Lung microvascular endothelial cell (primary cell): ENCODE measurements around the gene VIPR1. TPM values are rescaled to one million over a fixed set of nuclear protein-coding genes. Genes with fewer than 3 reads are reported as not detected.
"Not testable (repeated sequence)": the region's sequence is repeated elsewhere in the genome, so short reads cannot be mapped to it uniquely, and the experiment has no call there.

Experiments
- DNase-seq, 2 donors: peaks; one replicate each; pipeline versions ENCODE4 v3.0.0 to v3.0.0-alpha.2; 2010; ENCODE audit warnings: low read depth in 2 of 2
- total RNA-seq: library from RNA; depleted of rRNA; stranded (reverse); fragments of >200 nt; gene quantifications from 2 replicates; pipeline ENCODE4 v1.2.1, GENCODE V29; 2014

The VIPR1 gene
- total RNA-seq, 1 donor from 2014 or later, result under 0.01 TPM

- no peak for DNase-seq
Measured at GRCh38 chr3:42533161-42533897, 30.9 kb downstream of the VIPR1 start.

DNA sequence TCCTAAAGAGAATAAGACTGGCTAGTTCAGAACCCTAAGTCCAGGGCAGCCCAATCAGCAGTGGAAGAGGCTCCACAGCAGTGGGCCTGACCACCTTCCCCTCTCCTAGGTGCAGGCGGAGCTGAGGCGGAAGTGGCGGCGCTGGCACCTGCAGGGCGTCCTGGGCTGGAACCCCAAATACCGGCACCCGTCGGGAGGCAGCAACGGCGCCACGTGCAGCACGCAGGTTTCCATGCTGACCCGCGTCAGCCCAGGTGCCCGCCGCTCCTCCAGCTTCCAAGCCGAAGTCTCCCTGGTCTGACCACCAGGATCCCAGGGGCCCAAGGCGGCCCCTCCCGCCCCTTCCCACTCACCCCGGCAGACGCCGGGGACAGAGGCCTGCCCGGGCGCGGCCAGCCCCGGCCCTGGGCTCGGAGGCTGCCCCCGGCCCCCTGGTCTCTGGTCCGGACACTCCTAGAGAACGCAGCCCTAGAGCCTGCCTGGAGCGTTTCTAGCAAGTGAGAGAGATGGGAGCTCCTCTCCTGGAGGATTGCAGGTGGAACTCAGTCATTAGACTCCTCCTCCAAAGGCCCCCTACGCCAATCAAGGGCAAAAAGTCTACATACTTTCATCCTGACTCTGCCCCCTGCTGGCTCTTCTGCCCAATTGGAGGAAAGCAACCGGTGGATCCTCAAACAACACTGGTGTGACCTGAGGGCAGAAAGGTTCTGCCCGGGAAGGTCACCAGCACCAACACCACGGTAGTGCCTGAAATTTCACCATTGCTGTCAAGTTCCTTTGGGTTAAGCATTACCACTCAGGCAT is 33.7 kb downstream of the VIPR1 start:
- DNase-seq, result peak; percentile 48 to 58

GRCh38 chr3:42537350-42537749 is 34.9 kb downstream of the VIPR1 start:
- no peak for DNase-seq

DNA sequence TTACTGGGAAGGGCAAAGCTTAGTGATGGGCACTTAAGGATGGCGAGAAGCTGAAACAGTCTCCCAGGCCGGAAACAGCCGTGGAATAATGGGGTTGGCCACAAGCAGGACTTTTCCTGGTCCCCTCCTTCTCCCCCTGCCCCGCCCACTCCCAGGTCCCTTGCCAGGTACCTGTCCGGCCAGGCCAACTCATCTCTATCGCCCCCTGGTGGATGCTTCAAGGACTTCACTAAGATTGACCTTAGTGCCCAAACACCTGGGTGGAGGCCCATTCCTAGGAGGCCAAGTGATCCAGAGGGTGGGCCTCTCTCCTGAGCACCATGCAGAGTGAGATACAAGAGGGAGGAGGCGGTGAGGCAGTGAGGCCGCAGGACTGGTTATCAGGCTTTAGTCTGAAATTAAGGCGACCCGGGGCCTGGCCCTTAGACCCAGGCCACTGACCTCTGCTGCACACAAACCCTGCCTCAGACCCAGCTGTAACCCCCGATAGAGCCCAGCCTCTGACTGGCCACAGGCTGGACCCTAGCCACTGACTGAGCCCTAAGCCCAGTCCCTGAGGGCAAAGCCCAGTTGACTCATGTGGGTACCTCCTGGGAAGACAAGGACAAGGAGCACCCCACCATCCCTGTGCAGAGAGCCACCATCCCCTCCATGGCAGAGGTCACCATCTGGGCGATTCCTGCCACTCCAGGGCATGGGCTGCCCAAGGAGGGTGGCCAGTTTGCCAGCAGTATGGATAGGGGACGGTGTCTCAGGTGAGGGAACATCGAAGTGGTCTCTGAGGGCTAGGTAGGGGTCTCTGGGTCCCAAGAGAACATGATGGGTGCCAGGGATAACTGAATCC is 37.6 kb downstream of the VIPR1 start:
- peak; percentile 30 to 56 for DNase-seq

GRCh38 chr3:42541079-42541478 is 38.6 kb downstream of the VIPR1 start:
- DNase-seq, result no peak

- peak; percentile 10 to 56 for DNase-seq
Measured at GRCh38 chr3:42544492-42545283, 42.2 kb downstream of the VIPR1 start.

DNA sequence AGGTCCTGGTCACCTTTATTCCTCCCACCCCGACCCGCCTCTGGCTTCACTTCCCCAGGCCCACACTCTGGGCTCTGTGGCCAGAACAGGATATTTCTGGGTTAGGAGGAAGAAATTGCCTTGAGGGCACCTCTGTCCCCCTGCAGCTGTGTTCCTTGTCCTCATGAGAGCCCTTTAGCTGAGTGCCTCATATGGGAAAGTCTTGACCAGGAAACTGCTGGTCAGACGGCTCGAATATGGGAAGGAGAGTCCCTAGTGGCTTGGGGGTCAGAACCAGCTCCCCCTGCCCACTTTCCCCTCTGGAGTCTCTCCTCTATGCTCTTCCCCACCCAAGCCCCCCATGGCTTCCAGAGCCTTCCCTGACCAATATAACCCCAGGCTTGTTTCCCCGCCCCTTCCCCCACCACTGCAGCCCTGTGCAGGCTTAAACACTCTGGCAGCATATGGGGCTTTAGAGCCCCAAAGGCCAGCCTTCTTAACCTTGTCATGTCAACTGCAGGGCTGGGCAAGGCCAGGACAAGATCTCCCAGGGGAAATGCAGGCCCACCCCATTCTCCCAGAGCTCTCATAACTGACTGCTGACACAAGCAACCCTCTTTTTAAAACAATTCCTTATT is 42.9 kb downstream of the VIPR1 start:
- no peak for DNase-seq

DNA sequence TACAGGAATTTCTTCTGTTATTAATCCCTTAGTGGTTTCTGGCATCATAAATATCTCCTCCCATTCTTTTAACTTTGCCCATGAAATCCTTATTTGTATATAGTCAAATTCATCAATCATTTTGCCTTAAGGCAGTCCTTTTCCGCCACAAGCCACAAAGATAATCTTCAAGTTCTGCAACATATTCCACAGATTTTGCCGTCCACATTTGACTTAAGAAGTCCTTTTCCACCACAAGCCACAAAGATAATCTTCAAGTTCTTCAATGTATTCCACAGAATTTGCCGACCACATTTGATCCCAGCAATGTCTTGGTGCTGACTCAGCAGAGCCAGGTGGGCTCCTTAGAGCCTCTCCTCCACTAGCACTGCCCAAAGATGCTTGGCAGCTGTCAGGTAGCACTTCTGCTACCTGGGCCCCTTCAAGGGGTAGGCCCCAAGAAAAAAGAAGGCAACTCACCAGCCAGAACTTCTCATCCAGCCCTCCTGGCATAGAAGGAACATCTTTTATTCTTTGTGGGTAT is 44.3 kb downstream of the VIPR1 start:
- DNase-seq, result no peak

DNA sequence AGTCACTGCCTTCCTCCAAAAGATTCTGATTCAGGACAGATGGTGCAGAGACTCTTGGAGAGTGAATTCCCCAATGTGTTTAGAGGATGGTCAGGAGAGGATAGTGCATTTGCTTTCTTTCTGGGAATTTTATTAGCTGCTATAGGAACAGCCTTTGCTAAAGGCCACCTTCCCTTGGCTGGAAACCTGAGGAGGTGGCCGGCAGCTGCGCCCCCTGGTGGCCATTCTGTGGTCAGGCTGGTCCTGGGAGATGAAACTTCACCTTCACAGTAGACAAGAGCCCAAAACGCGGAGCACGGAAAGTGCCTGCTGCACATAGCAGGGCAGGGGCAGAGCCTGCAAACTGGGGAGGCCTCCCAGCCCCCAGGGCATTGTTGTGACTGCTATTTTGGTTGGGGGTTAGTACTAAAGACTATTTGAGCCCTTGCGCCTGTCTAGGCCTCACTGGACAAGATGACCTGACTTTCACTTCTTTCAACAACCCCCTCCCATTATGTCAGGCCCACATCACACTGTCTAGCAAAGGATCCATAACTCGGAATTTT is 45.0 kb downstream of the VIPR1 start:
- DNase-seq, result peak; percentile 63 to 76

- DNase-seq, result no peak
Measured at GRCh38 chr3:42549131-42549530, 46.7 kb downstream of the VIPR1 start.

GRCh38 chr3:42550250-42550649 is 47.8 kb downstream of the VIPR1 start:
- DNase-seq, result no peak

- peak in 1 of 2 donors; percentile 73 for DNase-seq
Measured at GRCh38 chr3:42552830-42553229, 50.4 kb downstream of the VIPR1 start.

DNA sequence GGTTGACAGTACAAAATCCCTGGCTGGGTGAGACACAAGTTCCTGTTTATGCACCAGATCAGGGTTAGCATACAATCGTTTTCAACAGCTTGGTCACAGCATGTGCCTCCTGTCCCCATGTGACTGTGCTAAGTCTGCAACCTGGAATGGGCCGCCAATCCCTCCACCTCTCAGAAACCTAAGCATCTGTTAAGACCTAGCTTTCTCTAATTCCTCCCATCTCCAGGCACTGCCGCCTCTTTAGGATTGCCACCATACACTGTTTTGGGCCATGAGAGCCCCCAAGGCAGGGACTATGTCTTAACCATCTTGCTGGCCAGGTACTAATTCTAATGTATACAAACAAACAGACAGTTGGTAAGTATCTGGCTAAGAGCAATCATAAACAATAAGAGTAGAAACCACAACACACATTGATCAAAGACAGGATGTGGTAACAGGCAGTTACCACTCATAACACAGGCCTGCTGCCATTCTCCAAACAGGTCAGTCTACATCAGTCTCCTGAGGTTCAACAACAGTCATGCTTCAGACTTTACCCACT is 53.7 kb downstream of the VIPR1 start:
- peak; percentile 56 to 73 for DNase-seq

- not testable (repeated sequence) for DNase-seq
Measured at GRCh38 chr3:42556817-42557216, 54.4 kb downstream of the VIPR1 start.

- peak in 1 of 2 donors; percentile 37 for DNase-seq
Measured at GRCh38 chr3:42557854-42558253, 55.4 kb downstream of the VIPR1 start.

GRCh38 chr3:42562047-42562907 is 59.8 kb downstream of the VIPR1 start:
- no peak for DNase-seq

DNA sequence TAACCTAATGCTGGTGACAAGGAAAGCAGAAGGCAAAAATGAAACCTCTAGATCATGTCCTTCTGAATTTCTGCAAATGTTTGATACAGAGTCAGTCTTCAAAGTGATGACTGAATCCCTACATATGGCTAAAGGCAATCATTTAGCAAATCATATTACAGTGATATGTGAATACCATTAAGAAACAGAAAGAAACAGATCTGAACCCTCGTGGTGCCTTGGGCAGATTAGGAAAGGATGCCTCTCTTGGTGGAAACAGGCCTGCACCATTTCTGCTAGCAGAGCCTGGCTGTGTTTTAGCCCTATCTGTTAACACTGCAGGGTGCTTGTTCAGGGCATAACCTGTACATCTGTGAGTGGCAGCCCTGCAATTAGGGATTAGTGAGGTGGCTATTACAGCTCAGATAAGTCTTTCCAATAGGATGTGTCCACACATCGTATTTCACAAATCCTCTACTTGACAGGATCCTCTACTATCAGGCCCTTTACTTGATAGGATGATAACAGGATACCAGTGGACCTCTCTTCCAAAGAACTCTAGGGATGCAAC is 67.2 kb downstream of the VIPR1 start:
- DNase-seq, result no peak

- DNase-seq, result peak; percentile 59 to 72
Measured at GRCh38 chr3:42572278-42572677, 69.8 kb downstream of the VIPR1 start.
